Muscle layer of duodenum (tissue), 2 donors: ENCODE results near the gene SUPT16H.
A peak's percentile ranks its signal among the peaks of the same experiment; 100 is the strongest.

Experiments
- H3K27ac ChIP-seq: one replicate; pipeline ENCODE4 v1.7.0; 2013; ENCODE audit warnings: mild to moderate bottlenecking, low read length
- H3K27me3 ChIP-seq: one replicate; pipeline ENCODE4 v1.7.0; 2013; ENCODE audit warnings: low read depth, mild to moderate bottlenecking, control low read depth, low read length
- H3K36me3 ChIP-seq, 2 donors: one replicate each; pipeline ENCODE4 v1.7.0; 2013; ENCODE audit warnings: low read length in 2 of 2, control low read depth in 1 of 2, mild to moderate bottlenecking in 1 of 2; ENCODE audit not compliant: insufficient read depth in 2 of 2, control insufficient read depth in 1 of 2
- H3K4me1 ChIP-seq, 2 donors: one replicate each; pipeline ENCODE4 v1.7.0; 2013; ENCODE audit warnings: low read length in 2 of 2, mild to moderate bottlenecking in 2 of 2, control low read depth in 1 of 2, moderate library complexity in 1 of 2; ENCODE audit not compliant: insufficient read depth in 2 of 2, control insufficient read depth in 1 of 2
- H3K4me3 ChIP-seq, 2 donors: one replicate each; pipeline ENCODE4 v1.7.0; 2013; ENCODE audit warnings: low read length in 2 of 2, low read depth in 1 of 2, mild to moderate bottlenecking in 1 of 2
- H3K9me3 ChIP-seq, 2 donors: one replicate each; pipeline ENCODE4 v1.7.0; 2013; ENCODE audit warnings: low read length in 2 of 2, control low read depth in 1 of 2, mild to moderate bottlenecking in 1 of 2; ENCODE audit not compliant: control insufficient read depth in 1 of 2
- donor health status: healthy.

Gene SUPT16H

DNA sequence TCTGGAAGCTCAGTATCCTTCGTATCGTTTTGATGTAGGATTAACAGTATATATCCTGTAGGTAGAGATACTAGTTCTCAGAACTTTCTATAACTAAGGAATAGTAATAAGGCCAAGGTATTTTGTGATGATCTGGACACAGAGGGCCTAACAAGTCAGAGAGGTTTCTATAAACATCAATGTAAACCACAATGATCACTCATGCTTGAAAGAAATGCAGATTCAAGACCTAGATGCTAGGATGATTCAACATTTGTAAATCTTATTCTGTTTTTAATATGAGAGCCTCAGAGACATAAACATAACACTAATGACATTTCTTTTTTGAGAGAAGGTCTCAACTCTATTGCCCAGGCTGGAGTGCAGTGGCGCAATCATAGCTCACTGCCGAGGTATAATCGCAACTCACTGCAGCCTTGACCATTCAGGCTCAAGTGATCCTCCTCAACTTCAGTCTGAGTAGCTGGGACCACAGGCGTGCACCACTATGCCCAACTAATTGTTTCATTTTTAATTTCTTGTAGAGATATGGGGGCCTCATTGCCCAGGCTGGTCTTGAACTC, 16.2 kb downstream of the SUPT16H start:
- Histone ChIP-seq H3K4me3 (no peak overlapping the region), H3K4me1 (no peaks in the 10 kb centered on the region), H3K9me3 (no peaks in the 10 kb centered on the region), H3K27me3 (no peaks in the 10 kb centered on the region), H3K36me3 (peaks cover 68 to 99% of the 10 kb centered on the region in 2 donors), H3K27ac (no peak overlapping the region)

DNA sequence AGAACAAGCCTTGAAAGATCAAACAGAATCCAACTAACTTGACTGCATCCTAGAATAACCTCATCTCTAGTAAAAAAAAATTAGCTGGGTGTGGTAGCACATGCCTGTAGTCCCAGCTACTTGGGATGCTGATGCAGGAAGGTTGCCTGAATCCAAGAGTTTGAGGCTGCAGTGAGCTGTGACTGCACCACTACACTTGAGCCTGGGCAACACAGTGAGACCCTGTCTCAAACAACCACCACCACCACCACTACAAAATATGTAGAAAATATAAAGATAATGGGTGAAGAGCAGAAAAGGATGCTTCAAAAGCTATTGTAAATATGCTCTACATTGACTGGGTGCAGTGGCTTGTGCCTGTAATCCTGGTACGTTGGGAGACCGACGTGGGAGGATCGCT, 27.3 kb downstream of the SUPT16H start:
- no peak overlapping the region for H3K4me3 ChIP-seq
- H3K9me3 ChIP-seq = no peaks in the 10 kb centered on the region
- no peaks in the 10 kb centered on the region for H3K27me3 ChIP-seq

DNA sequence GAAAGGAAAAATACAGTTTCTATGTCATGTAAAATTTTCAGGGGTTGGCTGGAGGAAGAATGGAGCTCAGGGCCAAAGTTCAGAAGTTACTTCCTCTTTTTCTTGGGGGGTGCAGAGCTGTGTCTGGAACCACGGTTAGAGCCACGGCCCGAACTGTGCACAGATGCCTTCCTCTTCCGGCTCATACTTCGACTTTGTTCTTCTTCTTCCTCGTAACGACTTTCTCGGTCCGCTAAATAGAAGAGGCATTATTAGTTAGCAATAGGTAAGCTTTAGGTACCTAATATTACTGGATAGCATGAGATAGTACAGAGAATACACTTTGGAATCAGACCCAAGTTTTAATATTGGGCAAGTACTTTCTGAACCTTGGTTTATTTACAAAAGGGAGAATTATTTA, 31.2 kb downstream of the SUPT16H start:
- Histone ChIP-seq H3K9me3 (no peaks in the 10 kb centered on the region), H3K4me3 (no peak overlapping the region), H3K4me1 (no peaks in the 10 kb centered on the region), H3K36me3 (peaks cover 56% of the 10 kb centered on the region in 2 donors), H3K27me3 (no peaks in the 10 kb centered on the region), H3K27ac (no peak overlapping the region)

More for the DNA sequence above, 27.3 kb downstream of the SUPT16H start:
- Histone ChIP-seq H3K27ac (no peak overlapping the region), H3K4me1 (no peaks in the 10 kb centered on the region), H3K36me3 (peaks cover 75 to 93% of the 10 kb centered on the region in 2 donors)

DNA sequence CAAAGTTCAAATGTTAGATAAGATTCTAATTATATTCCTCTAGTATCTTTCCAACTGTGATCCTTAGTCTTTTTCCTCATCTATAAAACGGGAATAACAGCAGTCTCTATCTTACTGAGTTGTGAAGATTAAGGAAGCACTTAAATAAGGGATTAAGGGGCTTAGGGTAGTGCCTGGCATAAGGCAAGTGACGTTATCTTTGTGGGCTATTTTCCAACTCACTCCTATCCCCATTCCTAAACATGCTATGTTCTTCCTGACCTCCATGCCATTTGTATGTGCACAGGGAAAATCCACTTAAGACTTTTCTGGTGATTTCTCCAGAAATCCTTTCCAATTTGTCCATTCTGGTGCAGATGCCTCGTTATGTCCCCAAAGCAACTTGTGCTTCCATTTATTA, 33.3 kb downstream of the SUPT16H start:
- Histone ChIP-seq H3K36me3 (peaks cover 36 to 39% of the 10 kb centered on the region in 2 donors), H3K4me1 (peaks cover 0 to 4% of the 10 kb centered on the region in 2 donors), H3K27me3 (no peaks in the 10 kb centered on the region), H3K27ac (no peak overlapping the region), H3K4me3 (no peak overlapping the region), H3K9me3 (no peaks in the 10 kb centered on the region)

DNA sequence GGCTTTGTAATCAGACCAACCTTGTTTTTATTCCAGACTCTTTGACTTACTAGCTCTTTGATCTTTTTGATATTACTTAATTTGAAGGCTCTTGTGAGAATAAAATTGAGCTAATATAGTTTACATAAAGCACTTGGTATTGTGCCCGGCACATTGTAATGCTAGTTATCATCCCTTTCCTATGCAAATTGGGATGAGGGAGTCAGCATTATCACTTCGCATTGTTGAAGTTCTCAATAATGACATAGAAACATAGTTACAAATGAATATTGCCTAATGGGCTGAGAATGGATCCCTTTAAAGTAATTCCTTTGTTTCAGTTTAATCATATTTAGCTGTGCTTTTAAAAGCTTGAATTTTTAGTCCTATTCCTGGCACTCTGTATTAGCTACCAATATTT, 36.6 kb downstream of the SUPT16H start:
- Histone ChIP-seq H3K4me3 (no peak overlapping the region), H3K27me3 (no peaks in the 10 kb centered on the region), H3K36me3 (peaks cover 8 to 14% of the 10 kb centered on the region in 2 donors), H3K9me3 (no peaks in the 10 kb centered on the region), H3K27ac (no peak overlapping the region), H3K4me1 (peaks cover 0 to 4% of the 10 kb centered on the region in 2 donors)

DNA sequence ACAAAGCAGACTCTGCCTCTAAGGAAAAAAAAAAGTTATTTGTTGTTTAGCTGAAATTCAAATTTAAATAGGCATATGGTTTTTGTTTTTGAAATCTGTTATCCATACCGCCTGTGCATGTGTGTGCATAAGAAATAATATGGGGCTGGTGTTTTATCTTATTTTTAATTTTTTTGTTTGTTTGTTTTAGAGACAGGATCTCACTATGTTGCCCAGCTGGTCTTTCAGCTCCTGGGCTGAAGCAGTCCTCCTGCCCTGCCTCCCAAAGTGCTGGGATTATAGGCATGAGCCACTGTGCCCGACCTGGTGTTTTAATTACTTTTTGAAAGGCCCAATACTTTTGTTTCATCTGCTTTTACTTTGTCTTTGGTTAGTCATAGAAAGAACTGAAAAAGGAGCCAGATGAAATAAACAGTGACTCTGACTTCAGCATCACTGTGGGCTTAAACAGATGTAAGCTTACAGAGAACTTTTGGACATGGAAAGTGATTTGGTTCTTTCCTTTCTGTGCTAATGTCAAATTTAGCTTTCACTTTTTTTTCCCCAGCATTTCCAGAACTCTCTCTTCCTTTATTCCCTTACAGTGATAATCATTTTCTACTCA, 37.2 kb downstream of the SUPT16H start:
- H3K9me3 ChIP-seq = no peaks in the 10 kb centered on the region
- H3K36me3 ChIP-seq = peaks cover 3 to 10% of the 10 kb centered on the region in 2 donors
- H3K4me1 ChIP-seq = peaks cover 0 to 4% of the 10 kb centered on the region in 2 donors
- H3K4me3 ChIP-seq = no peak overlapping the region
- no peak overlapping the region for H3K27ac ChIP-seq
- no peaks in the 10 kb centered on the region for H3K27me3 ChIP-seq

DNA sequence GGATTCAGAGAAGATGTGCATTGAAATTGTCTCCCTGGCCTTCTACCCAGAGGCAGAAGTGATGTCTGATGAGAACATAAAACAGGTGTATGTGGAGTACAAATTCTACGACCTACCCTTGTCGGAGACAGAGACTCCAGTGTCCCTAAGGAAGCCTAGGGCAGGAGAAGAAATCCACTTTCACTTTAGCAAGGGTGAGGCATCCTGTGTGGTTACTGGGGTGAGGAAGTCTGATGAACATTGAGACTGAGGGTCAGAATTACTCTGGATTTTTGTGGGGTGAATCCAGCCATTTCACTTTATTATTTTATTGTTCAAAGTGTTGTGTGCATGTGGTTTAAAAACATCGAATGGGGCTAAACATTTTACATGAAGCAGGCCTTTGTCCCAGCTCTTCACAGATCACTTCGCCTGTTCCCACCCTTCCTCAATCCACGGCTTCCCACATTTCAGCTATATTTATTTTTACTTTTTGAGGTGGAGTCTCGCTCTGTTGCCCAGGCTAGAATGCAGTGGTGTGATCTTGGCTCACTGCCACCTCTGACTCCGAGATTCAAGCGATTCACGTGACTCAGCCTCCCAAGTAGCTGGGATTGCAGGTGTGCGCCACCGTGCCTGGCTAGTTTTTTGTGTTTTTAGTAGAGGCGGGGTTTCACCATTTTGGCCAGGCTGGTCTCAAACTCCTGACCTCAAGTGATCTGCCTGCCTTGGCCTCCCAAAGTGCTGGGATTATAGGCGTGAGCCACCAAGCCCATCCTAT, 40.6 kb downstream of the SUPT16H start:
- H3K27me3 ChIP-seq = no peaks in the 10 kb centered on the region
- no peaks in the 10 kb centered on the region for H3K36me3 ChIP-seq
- H3K27ac ChIP-seq = no peak overlapping the region
- H3K4me3 ChIP-seq = peak overlapping the region in 1 of 2 donors; percentile 13
- H3K4me1 ChIP-seq = peaks cover 0 to 4% of the 10 kb centered on the region in 2 donors
- H3K9me3 ChIP-seq = no peaks in the 10 kb centered on the region

DNA sequence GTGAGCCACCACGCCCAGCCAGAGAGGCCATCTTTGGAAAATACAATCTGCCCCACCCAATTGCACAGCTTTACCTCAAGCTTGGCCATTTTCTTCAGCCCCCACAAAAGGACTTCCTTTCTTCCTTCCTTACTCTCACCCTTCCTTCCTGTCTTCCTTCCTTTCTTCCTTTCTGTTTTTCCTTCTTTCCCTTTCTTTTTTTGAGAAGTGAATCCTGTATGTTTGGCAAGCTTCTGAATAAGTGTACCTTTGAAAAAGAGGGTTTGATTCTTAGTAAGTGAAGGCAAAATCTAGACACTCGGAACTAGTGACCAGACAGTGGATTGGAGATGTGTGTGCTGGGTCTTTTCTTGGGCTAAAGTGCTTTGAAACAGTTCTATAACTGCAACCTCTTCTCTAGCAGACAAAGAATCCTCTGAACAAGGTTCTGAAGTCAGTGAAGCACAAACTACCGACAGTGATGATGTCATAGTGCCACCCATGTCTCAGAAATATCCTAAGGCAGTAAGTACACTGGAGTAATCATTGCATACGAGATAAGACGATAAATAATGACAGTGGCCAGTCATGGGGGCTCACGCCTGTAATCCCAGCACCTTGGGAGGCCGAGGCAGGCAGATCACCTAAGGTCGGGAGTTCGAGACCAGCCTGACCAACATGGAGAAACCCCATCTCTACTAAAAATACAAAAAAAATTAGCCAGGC, 49.5 kb downstream of the SUPT16H start:
- Histone ChIP-seq H3K36me3 (no peaks in the 10 kb centered on the region), H3K27me3 (no peaks in the 10 kb centered on the region)

DNA sequence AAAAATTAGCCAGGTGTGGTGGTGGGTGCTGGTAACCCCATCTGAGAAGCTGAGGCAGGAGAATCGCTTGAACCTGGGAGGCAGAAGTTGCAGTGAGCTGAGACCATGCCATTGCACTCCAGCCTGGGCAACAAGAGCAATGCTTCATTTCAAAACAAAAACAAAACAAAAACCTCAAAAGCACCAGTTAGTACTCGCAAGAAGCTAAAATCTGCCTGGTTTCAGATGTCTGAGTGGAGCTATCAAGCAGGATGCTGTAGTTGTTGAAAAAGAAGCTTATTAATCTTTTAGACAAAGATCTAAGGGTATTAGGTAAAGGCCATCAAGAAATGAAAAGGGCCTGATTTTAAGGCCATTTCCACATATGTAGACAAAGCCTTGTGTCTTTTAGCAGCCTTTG, 50.9 kb downstream of the SUPT16H start:
- Histone ChIP-seq H3K4me3 (no peak overlapping the region), H3K27me3 (no peaks in the 10 kb centered on the region), H3K36me3 (no peaks in the 10 kb centered on the region), H3K27ac (no peak overlapping the region), H3K4me1 (no peaks in the 10 kb centered on the region), H3K9me3 (no peaks in the 10 kb centered on the region)

More for the DNA sequence above, 49.5 kb downstream of the SUPT16H start:
- Histone ChIP-seq H3K9me3 (no peaks in the 10 kb centered on the region), H3K4me3 (no peak overlapping the region), H3K27ac (no peak overlapping the region), H3K4me1 (no peaks in the 10 kb centered on the region)

DNA sequence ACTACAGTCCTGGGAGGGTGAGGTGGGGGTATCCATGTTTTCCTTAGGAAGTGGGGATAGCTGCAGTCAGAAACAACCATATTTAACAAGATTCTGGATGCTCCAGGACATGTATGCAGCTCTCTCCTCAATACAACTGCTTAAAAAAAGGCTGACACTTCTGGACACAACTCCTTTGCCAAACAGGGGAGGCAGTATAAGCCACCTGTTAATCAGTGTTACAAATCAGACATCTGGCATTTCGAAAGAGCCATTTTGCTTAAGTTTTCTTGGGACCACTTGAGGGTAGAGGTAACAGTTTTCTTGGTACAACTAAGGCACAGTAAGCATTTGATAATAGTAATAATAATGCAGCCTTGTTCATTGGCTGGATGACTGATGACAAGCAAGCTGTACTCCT, 56.8 kb downstream of the SUPT16H start:
- Histone ChIP-seq H3K36me3 (no peaks in the 10 kb centered on the region), H3K4me3 (no peak overlapping the region), H3K9me3 (no peaks in the 10 kb centered on the region), H3K27me3 (no peaks in the 10 kb centered on the region), H3K27ac (no peak overlapping the region), H3K4me1 (no peaks in the 10 kb centered on the region)

DNA sequence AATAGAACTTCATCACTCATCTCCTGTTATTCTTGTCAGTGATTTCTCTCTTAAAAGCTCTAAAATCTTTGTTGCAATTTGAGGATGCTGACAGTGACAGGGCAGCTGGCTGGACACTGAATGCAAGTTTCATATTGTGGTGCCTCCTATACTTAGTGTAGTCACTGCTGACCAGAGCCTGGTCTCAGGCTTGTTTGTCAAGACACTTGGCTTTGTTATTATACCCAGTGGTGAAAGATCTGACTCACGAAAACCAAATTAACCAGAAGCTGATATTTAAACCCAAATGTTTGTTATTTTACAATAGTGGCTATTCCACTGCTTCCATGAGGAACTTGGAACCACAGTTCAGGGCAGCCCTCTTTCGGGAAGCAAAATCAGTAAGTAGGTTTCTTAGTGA, 61.1 kb downstream of the SUPT16H start:
- Histone ChIP-seq H3K4me3 (no peak overlapping the region), H3K27ac (no peak overlapping the region), H3K9me3 (no peaks in the 10 kb centered on the region), H3K36me3 (no peaks in the 10 kb centered on the region), H3K4me1 (peaks cover 0 to 3% of the 10 kb centered on the region in 2 donors), H3K27me3 (no peaks in the 10 kb centered on the region)
